ENCODE results near the gene DDX1. TPM values are rescaled to one million over a fixed set of nuclear protein-coding genes. Genes with fewer than 3 reads are reported as not detected.

DDX1 gene
- total RNA-seq, 4 donors from 2014 or later = 58.3 to 90.5 (median 60.8) TPM

- no peak overlapping the region for H3K27ac ChIP-seq (replicated peaks in 1 of 4)
- H3K4me3 ChIP-seq = no peak overlapping the region
- WGBS = 81% methylated on average over 14 of the region's 14 CpGs
- intact Hi-C loops (cut with DNase I) = no loop called here
- H3K9me3 ChIP-seq = no peaks in the 10 kb centered on the region
- no peak for DNase-seq (ENCODE audit: extremely low spot score)
- TF ChIP-seq POLR2A (IDR thresholded peaks at IDR 0.05; ENCODE audit: low read depth) = no peak
- TF ChIP-seq EP300 (IDR thresholded peaks at IDR 0.05) = no peak
- no peak for TF ChIP-seq POLR2AphosphoS5 (IDR thresholded peaks at IDR 0.05)
- TF ChIP-seq CTCF (IDR thresholded peaks at IDR 0.05) = no peak
- no peaks in the 10 kb centered on the region for H3K36me3 ChIP-seq
- H3K27me3 ChIP-seq = no peaks in the 10 kb centered on the region
- H3K4me1 ChIP-seq = peaks cover 0 to 8% (median 5%) of the 10 kb centered on the region in 4 donors
These were observed 81.6 kb downstream of the DDX1 start for GRCh38 chr2:15672961-15673918.

DNA sequence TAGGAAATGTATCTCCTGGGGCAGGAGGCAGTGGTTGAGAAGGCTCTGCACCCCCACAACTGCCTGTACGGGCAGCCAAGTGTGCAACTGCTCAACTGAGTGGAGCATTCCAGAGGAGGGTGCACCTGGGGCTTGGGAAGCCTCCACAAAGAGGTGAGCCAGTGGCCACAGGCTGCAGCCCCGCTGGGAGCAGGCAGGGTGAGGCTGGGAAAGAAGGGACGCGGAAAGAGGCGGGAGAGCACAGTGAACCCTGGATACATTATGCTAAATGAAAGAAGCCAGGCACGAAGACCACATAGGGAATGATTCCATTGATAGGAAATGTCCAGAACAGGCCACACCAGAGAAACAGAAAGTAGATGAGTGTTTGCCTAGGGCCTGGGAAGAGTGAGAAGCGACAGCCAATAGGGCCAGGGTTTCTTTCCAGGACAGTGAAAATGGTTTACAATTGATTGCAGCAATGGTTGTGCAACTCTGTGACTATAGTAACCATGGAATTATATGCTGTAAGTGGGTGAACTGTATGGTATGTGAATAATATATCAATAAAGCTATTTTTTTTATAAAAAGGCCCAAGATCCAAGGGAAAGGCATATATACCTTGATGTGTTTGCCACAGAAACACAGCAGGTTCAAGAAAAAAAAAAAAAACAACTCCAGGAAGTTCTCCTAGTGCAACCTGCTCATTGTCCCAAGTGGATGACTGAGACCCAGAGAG is 82.4 kb downstream of the DDX1 start:
- Histone ChIP-seq H3K27ac (replicated peaks in 1 of 4) (no peak overlapping the region), H3K4me3 (no peak overlapping the region), H3K27me3 (no peaks in the 10 kb centered on the region), H3K4me1 (peaks cover 0 to 8% (median 5%) of the 10 kb centered on the region in 4 donors), H3K36me3 (no peaks in the 10 kb centered on the region), H3K9me3 (no peaks in the 10 kb centered on the region)
- 85% methylated on average over 7 of the region's 7 CpGs for WGBS
- DNase-seq (ENCODE audit: extremely low spot score) = no peak
- TF ChIP-seq POLR2AphosphoS5 (IDR thresholded peaks at IDR 0.05) = no peak
- TF ChIP-seq POLR2A (IDR thresholded peaks at IDR 0.05; ENCODE audit: low read depth) = no peak
- TF ChIP-seq CTCF (IDR thresholded peaks at IDR 0.05) = no peak
- no peak for TF ChIP-seq EP300 (IDR thresholded peaks at IDR 0.05)
- intact Hi-C loops (cut with DNase I) = no loop called here

DNA sequence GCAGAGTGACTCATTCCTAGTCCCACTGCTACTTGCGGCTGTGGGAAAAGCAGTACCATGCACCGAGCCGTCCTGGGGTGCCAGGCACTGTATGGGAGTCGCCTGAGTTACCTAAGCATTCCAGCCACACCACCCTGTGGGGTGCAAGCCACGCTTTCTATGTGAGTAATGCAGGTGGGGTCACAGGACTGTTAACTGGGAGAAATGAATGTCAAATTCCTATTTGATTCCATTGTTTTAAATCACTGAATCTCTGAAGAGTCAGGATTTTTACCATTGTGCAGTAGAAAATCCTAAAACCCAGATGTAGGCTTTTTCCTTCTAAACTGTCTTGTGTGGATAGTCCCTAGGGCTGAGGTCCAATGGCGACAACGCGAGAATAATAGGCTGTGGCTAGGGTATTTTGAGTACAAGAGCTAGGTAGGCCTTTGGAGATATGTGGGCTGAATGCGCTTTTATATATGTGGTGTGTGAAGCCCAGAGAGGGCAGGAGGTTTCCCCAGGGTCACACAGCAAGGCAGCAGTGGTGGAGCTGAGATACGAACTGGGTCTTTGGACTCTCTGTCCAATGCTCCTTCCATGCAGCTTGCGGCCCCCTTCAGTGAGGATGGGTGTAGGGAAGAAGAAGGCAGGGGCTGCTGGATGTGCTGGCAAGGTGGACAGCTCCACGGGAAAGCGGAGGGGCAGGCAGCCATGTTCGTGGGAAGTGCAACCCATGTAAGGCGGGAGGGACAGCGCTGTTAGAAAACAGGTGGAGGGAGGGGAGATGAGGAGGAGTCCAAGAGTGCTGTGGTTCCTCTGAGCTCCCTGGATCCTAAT is 83.2 kb downstream of the DDX1 start:
- Histone ChIP-seq H3K27me3 (no peaks in the 10 kb centered on the region), H3K9me3 (no peaks in the 10 kb centered on the region), H3K27ac (replicated peaks in 1 of 4) (no peak overlapping the region), H3K4me1 (peaks cover 0 to 8% (median 5%) of the 10 kb centered on the region in 4 donors), H3K36me3 (no peaks in the 10 kb centered on the region), H3K4me3 (no peak overlapping the region)
- WGBS = 96% methylated on average over 16 of the region's 16 CpGs
- intact Hi-C loops (cut with DNase I) = no loop called here
- TF ChIP-seq POLR2AphosphoS5 (IDR thresholded peaks at IDR 0.05) (no peak), CTCF (IDR thresholded peaks at IDR 0.05) (no peak), EP300 (IDR thresholded peaks at IDR 0.05) (no peak), POLR2A (IDR thresholded peaks at IDR 0.05; ENCODE audit: low read depth) (no peak)
- DNase-seq (ENCODE audit: extremely low spot score) = no peak

DNA sequence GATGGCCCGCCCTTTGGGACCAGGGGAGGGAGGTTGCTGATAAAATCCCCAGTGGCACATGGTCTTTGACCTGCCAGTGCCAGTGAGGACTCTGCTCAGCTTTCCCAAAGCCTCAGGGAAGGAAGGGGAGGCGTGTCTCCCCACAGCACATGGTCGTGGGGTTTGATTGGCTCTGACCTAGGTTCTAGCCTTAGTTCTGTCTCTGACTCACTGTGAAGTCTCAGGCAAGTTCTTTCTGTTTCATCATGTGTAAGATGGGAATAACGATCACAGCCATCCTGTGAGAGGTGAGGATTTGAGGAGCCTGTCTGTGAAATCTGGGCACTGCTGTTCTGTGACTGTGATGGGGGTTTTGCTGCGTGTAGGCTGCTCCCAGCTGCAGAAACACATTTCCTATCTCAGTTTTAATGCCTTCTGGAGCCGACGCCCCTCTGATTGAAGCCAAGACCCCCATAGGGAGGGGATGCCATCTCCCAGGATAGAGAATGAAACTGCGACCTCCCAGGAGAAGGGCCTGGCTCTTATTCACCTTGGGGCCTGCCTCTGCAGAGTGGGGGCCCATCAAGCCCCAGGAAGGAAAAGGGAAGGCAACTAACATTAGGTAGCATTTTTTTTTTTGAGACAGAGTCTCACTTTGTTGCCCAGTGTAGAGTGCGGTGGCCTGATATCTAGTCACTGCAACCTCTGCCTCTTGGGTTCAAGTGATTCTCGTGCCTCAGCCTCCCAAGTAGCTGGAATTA is 84.0 kb downstream of the DDX1 start:
- no peak for TF ChIP-seq EP300 (IDR thresholded peaks at IDR 0.05)
- no peak for TF ChIP-seq CTCF (IDR thresholded peaks at IDR 0.05)
- TF ChIP-seq POLR2A (IDR thresholded peaks at IDR 0.05; ENCODE audit: low read depth) = no peak
- no peak for TF ChIP-seq POLR2AphosphoS5 (IDR thresholded peaks at IDR 0.05)
- intact Hi-C loops (cut with DNase I) = no loop called here
- DNase-seq (ENCODE audit: extremely low spot score) = no peak
- H3K27ac ChIP-seq (replicated peaks in 1 of 4) = no peak overlapping the region
- H3K9me3 ChIP-seq = no peaks in the 10 kb centered on the region
- WGBS = 78% methylated on average over 10 of the region's 10 CpGs
- no peaks in the 10 kb centered on the region for H3K27me3 ChIP-seq
- H3K4me1 ChIP-seq = peaks cover 0 to 8% (median 5%) of the 10 kb centered on the region in 4 donors
- no peak overlapping the region for H3K4me3 ChIP-seq
- no peaks in the 10 kb centered on the region for H3K36me3 ChIP-seq

Data from esophagus muscularis mucosa (tissue), 4 donors.